Globus pallidus (tissue), 1 donor: ENCODE data around the gene FCRL5.
"Not testable (repeated sequence)": the region's sequence is repeated elsewhere in the genome, so short reads cannot be mapped to it uniquely, and the experiment has no call there.

Experiments used
- DNase-seq: peaks from one replicate; pipeline ENCODE4 v3.0.0-alpha.2; 2015; ENCODE audit warnings: low spot score

The FCRL5 gene

DNA sequence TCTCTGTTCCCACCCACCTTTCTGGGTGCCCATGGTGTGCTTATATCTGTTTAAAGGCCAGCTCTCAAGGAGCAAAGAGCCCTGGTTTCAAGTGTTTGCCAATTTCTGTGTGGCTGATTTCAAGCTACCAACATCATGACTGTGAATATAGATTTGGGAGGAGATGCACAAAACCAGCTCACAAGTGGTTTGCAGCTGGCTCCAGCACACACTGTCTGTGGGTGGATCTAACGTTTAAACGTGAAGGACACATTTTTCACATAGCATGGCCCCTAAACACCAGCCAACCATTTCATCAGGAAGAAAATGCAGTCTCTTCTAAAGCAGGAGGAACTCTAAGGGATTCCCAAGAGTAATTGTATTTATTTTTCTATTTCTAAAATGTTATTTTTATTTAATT lies 65.2 kb downstream of the FCRL5 start:
- no peak for DNase-seq

DNA sequence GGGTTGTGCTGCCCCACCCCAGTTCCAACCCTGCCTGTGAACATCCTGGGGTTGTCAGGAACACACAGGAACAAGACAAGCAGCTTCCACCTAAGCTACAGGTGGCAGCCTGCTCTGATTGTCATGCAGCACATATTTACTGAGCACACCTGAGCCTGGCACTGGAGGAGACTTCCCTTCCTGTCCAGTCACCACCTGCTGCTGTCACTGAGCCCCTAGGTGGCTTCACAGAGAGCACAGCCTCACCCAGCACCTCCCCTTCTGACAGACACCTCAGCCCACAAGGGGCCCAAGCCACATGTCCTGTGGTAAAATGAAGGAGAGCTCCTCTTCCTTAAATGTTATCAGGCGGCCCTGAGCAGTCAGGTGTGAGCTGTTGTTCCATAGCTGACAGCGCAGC lies 65.9 kb downstream of the FCRL5 start:
- DNase-seq: not testable (repeated sequence)

GRCh38 chr1:157485793-157486192 lies 66.5 kb downstream of the FCRL5 start:
- DNase-seq: no peak

GRCh38 chr1:157484573-157484972 lies 67.7 kb downstream of the FCRL5 start:
- DNase-seq: no peak

- DNase-seq: no peak
Observed at GRCh38 chr1:157483635-157484034, 68.7 kb downstream of the FCRL5 start.

DNA sequence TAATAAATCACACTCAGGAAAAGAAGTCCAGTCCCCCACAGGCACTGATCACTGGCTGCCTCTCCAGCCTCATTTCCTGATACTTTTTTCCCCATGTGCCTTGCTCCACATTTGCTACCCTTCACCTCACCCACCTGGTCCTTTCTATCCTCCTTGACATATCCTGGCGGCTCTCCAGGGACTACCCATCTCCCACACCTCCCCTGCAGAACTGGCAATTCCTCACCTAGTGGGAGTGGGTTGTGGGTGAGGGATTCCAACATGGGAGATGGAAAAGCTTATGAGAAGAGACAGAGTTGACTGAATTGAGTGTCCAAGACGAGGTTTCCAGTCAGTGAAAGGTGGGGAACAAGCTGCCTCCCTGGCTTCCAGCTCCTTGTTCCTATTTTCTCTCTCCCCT lies 69.6 kb downstream of the FCRL5 start:
- no peak for DNase-seq

DNA sequence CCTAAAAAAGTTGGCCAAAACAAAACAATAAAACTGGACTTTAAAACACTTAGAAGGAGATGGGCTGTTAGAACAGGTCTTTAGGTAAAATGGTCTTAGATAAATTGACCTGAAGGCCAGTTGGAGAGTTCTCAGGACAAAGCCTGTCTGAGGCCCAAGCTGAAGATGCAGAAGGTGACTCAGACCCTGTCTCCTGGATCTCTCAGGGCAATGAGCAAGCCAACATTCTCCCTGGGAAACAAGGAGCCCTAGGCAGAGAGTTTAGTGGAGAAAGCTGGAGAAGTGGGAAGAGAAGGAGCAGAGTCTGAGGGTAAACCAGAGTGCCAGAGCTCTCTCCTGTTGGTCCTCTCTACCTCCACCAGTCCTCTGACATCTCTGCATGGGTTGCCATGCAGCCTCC lies 70.1 kb downstream of the FCRL5 start:
- no peak for DNase-seq

- no peak for DNase-seq
Observed at GRCh38 chr1:157478030-157478429, 74.3 kb downstream of the FCRL5 start.

DNA sequence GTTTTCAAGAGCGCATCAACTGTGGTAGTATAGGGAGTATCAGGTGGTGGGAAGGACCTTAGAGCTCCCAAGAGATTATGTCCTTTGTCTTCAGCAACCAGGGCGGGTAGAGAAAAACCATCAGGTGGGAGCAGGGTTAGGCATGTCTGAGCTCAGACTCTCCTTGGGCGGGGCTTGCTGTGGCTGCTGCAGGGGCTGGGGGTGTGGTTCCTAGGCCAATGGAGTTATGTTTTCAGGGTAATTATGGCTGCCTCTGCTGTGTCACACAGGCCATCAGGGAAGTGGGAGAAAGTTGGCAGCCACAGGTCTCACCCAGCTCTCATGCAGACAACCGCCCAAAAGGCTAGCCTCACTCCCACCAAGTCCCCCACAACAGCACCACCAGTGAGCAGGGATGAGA lies 74.9 kb downstream of the FCRL5 start:
- DNase-seq: no peak

DNA sequence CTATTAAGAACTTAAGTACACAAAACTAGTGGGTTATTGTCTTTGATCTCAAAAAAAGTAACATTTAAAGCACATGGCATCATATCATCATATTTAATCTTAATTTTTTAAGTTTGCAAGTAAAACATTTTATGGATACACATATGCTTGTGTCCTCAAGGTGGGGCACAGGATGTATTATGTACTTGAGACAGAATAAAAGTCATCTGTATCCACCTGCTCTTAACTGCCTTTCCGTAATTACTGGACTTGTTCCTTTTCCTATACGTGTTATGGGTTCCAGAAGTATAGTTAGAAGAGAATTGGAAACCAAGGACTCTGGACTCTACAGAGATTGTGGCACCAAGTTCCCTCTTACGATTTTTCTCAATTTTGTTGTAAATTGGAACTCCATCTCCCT lies 79.4 kb downstream of the FCRL5 start:
- no peak for DNase-seq

DNA sequence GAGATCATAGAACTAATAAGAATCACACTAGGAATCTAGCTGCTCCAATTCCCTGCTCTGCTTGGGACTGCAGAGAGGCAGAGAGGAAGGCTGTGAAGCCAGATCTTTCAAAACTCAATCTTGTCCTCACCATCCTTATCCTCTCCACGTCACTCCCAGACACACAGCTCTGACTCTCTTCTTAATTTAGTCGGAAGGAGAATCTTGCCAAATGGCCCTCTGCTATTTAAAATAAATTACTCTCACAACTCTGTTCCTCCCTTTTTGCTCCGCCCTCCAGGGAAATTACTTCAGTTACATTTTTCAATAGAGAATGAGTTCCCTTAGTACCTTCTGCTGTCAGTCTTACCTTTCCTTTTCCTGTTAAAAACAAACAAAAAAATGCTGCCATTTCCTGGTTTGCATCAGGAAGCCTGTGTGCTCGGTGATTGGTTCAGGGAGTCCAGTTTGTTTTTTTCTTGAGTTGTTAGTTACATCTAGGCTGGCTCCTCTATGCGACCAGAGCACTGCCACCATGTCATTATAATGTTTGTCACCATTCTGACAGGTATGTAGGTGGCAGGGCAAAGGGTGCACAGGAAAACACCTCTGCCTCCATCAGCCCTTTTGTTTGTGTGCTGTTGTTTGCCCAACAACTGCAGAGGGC lies 80.1 kb downstream of the FCRL5 start:
- no peak for DNase-seq

GRCh38 chr1:157471531-157471930 lies 80.8 kb downstream of the FCRL5 start:
- no peak for DNase-seq

- no peak for DNase-seq
Observed at GRCh38 chr1:157469752-157470675, 82.3 kb downstream of the FCRL5 start.

GRCh38 chr1:157469300-157469699 lies 83.0 kb downstream of the FCRL5 start:
- no peak for DNase-seq

GRCh38 chr1:157466011-157466410 lies 86.3 kb downstream of the FCRL5 start:
- no peak for DNase-seq
